Lower leg skin (tissue), 3 donors: ENCODE results near the gene SRGN.

Source experiments
- CTCF ChIP-seq, 3 donors: fragments of 450-650 bp; IDR thresholded peaks; one replicate each; pipeline ENCODE4 v1.5.1; 2016; ENCODE audit warnings: antibody characterized with exemption in 3 of 3, mild to moderate bottlenecking in 3 of 3, moderate library complexity in 2 of 3
- POLR2A ChIP-seq, 2 donors: fragments of 450-650 bp; IDR thresholded peaks; one replicate each; pipeline ENCODE4 v1.6.1; 2016 to 2017; ENCODE audit warnings: antibody characterized with exemption in 2 of 2, mild to moderate bottlenecking in 1 of 2, moderate library complexity in 1 of 2

- TF ChIP-seq CTCF (IDR thresholded peaks at IDR 0.05) (no peak), POLR2A (IDR thresholded peaks at IDR 0.05) (no peak)
Measured at GRCh38 chr10:69074532-69074931, 13.4 kb upstream of the SRGN start.
